Measurements from ENCODE around the gene NXT2. TPM values are rescaled to one million over a fixed set of nuclear protein-coding genes. Genes with fewer than 3 reads are reported as not detected.

NXT2 gene
- total RNA-seq, 1 donor from 2014 or later = 9.5 TPM

GRCh38 chrX:109508915-109509314 lies 27.7 kb upstream of the NXT2 start:
- Mint-ChIP-seq H3K4me3 (ENCODE audit: unreplicated experiment) (no peak overlapping the region), H3K4me1 (ENCODE audit: unreplicated experiment) (no peaks in the 10 kb centered on the region), H3K27ac (ENCODE audit: unreplicated experiment) (no peak overlapping the region), H3K9me3 (ENCODE audit: unreplicated experiment) (no peaks in the 10 kb centered on the region), H3K27me3 (ENCODE audit: unreplicated experiment) (no peaks in the 10 kb centered on the region), H3K36me3 (ENCODE audit: low read depth, unreplicated experiment) (no peaks in the 10 kb centered on the region)
- DNase-seq (ENCODE audit: low spot score) = no peak
- no peak for TF ChIP-seq CTCF (IDR thresholded peaks at IDR 0.05; ENCODE audit: unreplicated experiment)

GRCh38 chrX:109511113-109511512 lies 25.5 kb upstream of the NXT2 start:
- DNase-seq (ENCODE audit: low spot score) = no peak
- no peak for TF ChIP-seq CTCF (IDR thresholded peaks at IDR 0.05; ENCODE audit: unreplicated experiment)
- Mint-ChIP-seq H3K27ac (ENCODE audit: unreplicated experiment) (peak overlapping the region; percentile 30), H3K4me3 (ENCODE audit: unreplicated experiment) (no peak overlapping the region), H3K36me3 (ENCODE audit: low read depth, unreplicated experiment) (no peaks in the 10 kb centered on the region), H3K4me1 (ENCODE audit: unreplicated experiment) (no peaks in the 10 kb centered on the region), H3K27me3 (ENCODE audit: unreplicated experiment) (no peaks in the 10 kb centered on the region), H3K9me3 (ENCODE audit: unreplicated experiment) (no peaks in the 10 kb centered on the region)

GRCh38 chrX:109519001-109519400 lies 17.6 kb upstream of the NXT2 start:
- Mint-ChIP-seq H3K4me1 (ENCODE audit: unreplicated experiment) (no peaks in the 10 kb centered on the region), H3K36me3 (ENCODE audit: low read depth, unreplicated experiment) (no peaks in the 10 kb centered on the region), H3K4me3 (ENCODE audit: unreplicated experiment) (no peak overlapping the region), H3K27ac (ENCODE audit: unreplicated experiment) (no peak overlapping the region), H3K27me3 (ENCODE audit: unreplicated experiment) (no peaks in the 10 kb centered on the region), H3K9me3 (ENCODE audit: unreplicated experiment) (no peaks in the 10 kb centered on the region)
- DNase-seq (ENCODE audit: low spot score) = no peak
- TF ChIP-seq CTCF (IDR thresholded peaks at IDR 0.05; ENCODE audit: unreplicated experiment) = no peak

DNA sequence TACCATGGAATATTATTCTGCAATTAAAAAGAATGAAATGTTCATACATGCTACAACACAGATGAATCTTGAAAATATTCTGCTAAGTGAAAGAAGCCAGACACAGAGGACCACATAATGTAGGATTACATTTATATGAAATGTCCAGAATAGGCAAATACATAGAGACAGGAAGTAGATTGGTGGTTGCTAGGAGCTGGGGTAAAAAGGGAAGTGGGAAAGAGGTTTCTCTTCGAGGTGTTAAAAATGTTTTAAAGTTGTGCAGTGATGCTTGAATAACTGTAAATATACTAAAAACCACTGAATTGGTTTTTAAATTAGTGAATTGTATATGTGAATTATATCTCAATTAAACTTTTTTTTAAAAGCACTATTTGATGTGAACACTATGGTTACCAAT lies 3.6 kb upstream of the NXT2 start:
- no peaks in the 10 kb centered on the region for H3K36me3 Mint-ChIP-seq (ENCODE audit: low read depth, unreplicated experiment)
- no peaks in the 10 kb centered on the region for H3K4me1 Mint-ChIP-seq (ENCODE audit: unreplicated experiment)
- no peaks in the 10 kb centered on the region for H3K9me3 Mint-ChIP-seq (ENCODE audit: unreplicated experiment)
- no peak overlapping the region for H3K4me3 Mint-ChIP-seq (ENCODE audit: unreplicated experiment)
- H3K27me3 Mint-ChIP-seq (ENCODE audit: unreplicated experiment) = peaks cover 4% of the 10 kb centered on the region
- no peak for DNase-seq (ENCODE audit: low spot score)
- no peak overlapping the region for H3K27ac Mint-ChIP-seq (ENCODE audit: unreplicated experiment)
- no peak for TF ChIP-seq CTCF (IDR thresholded peaks at IDR 0.05; ENCODE audit: unreplicated experiment)

- H3K27me3 Mint-ChIP-seq (ENCODE audit: unreplicated experiment) = peaks cover 4% of the 10 kb centered on the region
- no peaks in the 10 kb centered on the region for H3K4me1 Mint-ChIP-seq (ENCODE audit: unreplicated experiment)
- H3K9me3 Mint-ChIP-seq (ENCODE audit: unreplicated experiment) = no peaks in the 10 kb centered on the region
- TF ChIP-seq CTCF (IDR thresholded peaks at IDR 0.05; ENCODE audit: unreplicated experiment) = no peak
- H3K36me3 Mint-ChIP-seq (ENCODE audit: low read depth, unreplicated experiment) = no peaks in the 10 kb centered on the region
- no peak for DNase-seq (ENCODE audit: low spot score)
- H3K27ac Mint-ChIP-seq (ENCODE audit: unreplicated experiment) = no peak overlapping the region
- H3K4me3 Mint-ChIP-seq (ENCODE audit: unreplicated experiment) = no peak overlapping the region
Observed at GRCh38 chrX:109533631-109534030, 3.0 kb upstream of the NXT2 start.
